Progenitor cell of endocrine pancreas (in vitro differentiated cells): ENCODE data around the gene UBR2. TPM values are rescaled to one million over a fixed set of nuclear protein-coding genes. Genes with fewer than 3 reads are reported as not detected.

Experiments
- DNase-seq: peaks from one replicate; pipeline ENCODE4 v3.0.0; 2021; ENCODE audit warnings: low spot score; ENCODE audit not compliant: unreplicated experiment
- H3K27ac Mint-ChIP-seq: 2 replicates; pipeline ENCODE4 v1.8.0; 2021; ENCODE audit warnings: mild to moderate bottlenecking, moderate library complexity, mixed read lengths
- H3K27me3 Mint-ChIP-seq: 2 replicates; pipeline ENCODE4 v1.8.0; 2021; ENCODE audit warnings: mixed read lengths
- H3K36me3 Mint-ChIP-seq: 2 replicates; pipeline ENCODE4 v1.8.0; 2022; ENCODE audit warnings: mixed read lengths; ENCODE audit not compliant: insufficient read depth
- H3K4me1 Mint-ChIP-seq: 2 replicates; pipeline ENCODE4 v1.8.0; 2021; ENCODE audit warnings: low read depth, mixed read lengths
- H3K4me3 Mint-ChIP-seq: 2 replicates; pipeline ENCODE4 v1.8.0; 2021; ENCODE audit warnings: low read depth, mild to moderate bottlenecking, moderate library complexity, mixed read lengths
- H3K9me3 Mint-ChIP-seq: 2 replicates; pipeline ENCODE4 v1.8.0; 2021; ENCODE audit warnings: low read depth, mixed read lengths
- total RNA-seq: library from RNA; stranded (reverse); gene quantifications from 2 replicates; pipeline ENCODE4 v1.2.1, GENCODE V29; 2021
- TF ChIP-seq, protein P1 (sequence below): fragments of 200-600 bp; sonication (generic); IDR thresholded peaks from one replicate; pipeline ENCODE4 v1.5.0; 2021; ENCODE audit warnings: antibody characterized with exemption, mild to moderate bottlenecking; ENCODE audit not compliant: unreplicated experiment

UBR2 gene
- total RNA-seq, 1 donor from 2014 or later, result 31.9 TPM

DNA sequence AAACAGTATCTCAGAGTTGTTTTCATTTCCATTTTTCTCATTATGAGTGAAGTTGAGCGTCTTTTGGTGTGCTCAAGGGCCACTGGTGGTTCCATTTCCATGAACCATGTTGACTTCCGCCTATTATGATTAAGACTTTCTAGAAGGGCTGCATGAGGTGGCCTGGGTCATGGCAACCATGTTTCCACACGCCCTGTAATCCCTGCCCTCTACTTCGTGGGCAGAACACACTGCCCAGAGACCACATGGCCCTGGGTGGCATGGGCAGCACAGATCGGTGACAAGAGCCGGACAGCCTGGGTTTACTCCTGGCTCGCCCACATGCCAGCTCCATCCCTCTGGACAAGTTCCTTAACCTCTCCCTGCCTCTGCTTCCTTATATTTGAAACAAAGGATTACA lies 143.8 kb downstream of the UBR2 start:
- TF ChIP-seq, protein P1, sequence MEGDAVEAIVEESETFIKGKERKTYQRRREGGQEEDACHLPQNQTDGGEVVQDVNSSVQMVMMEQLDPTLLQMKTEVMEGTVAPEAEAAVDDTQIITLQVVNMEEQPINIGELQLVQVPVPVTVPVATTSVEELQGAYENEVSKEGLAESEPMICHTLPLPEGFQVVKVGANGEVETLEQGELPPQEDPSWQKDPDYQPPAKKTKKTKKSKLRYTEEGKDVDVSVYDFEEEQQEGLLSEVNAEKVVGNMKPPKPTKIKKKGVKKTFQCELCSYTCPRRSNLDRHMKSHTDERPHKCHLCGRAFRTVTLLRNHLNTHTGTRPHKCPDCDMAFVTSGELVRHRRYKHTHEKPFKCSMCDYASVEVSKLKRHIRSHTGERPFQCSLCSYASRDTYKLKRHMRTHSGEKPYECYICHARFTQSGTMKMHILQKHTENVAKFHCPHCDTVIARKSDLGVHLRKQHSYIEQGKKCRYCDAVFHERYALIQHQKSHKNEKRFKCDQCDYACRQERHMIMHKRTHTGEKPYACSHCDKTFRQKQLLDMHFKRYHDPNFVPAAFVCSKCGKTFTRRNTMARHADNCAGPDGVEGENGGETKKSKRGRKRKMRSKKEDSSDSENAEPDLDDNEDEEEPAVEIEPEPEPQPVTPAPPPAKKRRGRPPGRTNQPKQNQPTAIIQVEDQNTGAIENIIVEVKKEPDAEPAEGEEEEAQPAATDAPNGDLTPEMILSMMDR, result no peak
- peaks cover 12% of the 10 kb centered on the region for H3K9me3 Mint-ChIP-seq
- no peak overlapping the region for H3K27ac Mint-ChIP-seq
- peaks cover 17% of the 10 kb centered on the region for H3K4me1 Mint-ChIP-seq
- peaks cover 3% of the 10 kb centered on the region for H3K36me3 Mint-ChIP-seq
- no peaks in the 10 kb centered on the region for H3K27me3 Mint-ChIP-seq
- DNase-seq, result no peak
- no peak overlapping the region for H3K4me3 Mint-ChIP-seq

GRCh38 chr6:42708096-42708495 lies 144.3 kb downstream of the UBR2 start:
- H3K4me1 Mint-ChIP-seq, result peaks cover 17% of the 10 kb centered on the region
- TF ChIP-seq, protein P1, result no peak
- no peak overlapping the region for H3K4me3 Mint-ChIP-seq

GRCh38 chr6:42709871-42710270 lies 146.0 kb downstream of the UBR2 start:
- peak overlapping the region; percentile 95 for H3K27ac Mint-ChIP-seq
- H3K4me3 Mint-ChIP-seq, result no peak overlapping the region
- H3K9me3 Mint-ChIP-seq, result peaks cover 12% of the 10 kb centered on the region
- H3K4me1 Mint-ChIP-seq, result peaks cover 20% of the 10 kb centered on the region
- TF ChIP-seq, protein P1, result no peak
- H3K36me3 Mint-ChIP-seq, result peaks cover 3% of the 10 kb centered on the region
- H3K27me3 Mint-ChIP-seq, result no peaks in the 10 kb centered on the region
- DNase-seq, result no peak

More at GRCh38 chr6:42708096-42708495, 144.3 kb downstream of the UBR2 start:
- no peak for DNase-seq
- peaks cover 12% of the 10 kb centered on the region for H3K9me3 Mint-ChIP-seq
- no peaks in the 10 kb centered on the region for H3K27me3 Mint-ChIP-seq
- peaks cover 3% of the 10 kb centered on the region for H3K36me3 Mint-ChIP-seq
- H3K27ac Mint-ChIP-seq, result no peak overlapping the region

GRCh38 chr6:42710316-42710715 lies 146.5 kb downstream of the UBR2 start:
- peak overlapping the region; percentile 95 for H3K27ac Mint-ChIP-seq
- no peak overlapping the region for H3K4me3 Mint-ChIP-seq
- DNase-seq, result no peak
- TF ChIP-seq, protein P1, result no peak
- H3K9me3 Mint-ChIP-seq, result peaks cover 12% of the 10 kb centered on the region
- H3K27me3 Mint-ChIP-seq, result no peaks in the 10 kb centered on the region
- peaks cover 20% of the 10 kb centered on the region for H3K4me1 Mint-ChIP-seq
- peaks cover 3% of the 10 kb centered on the region for H3K36me3 Mint-ChIP-seq

DNA sequence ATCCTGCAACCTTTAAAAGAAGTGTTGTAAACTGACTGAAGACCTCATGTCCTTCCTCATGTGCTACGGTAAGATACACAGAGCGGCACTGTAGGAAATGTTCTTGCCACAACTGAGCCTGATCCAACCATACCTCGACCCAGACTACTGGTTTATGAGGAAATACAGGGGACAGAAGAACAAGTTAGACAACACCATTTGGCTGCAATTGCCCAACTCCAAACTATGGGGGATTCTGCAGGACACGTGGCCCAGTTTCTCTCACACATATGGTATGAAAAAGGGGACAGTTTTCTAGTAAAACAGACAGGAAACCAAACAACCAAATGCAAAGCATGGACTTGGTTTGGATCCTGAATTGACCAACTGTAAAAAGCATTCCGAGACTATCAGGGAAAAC lies 148.1 kb downstream of the UBR2 start:
- no peaks in the 10 kb centered on the region for H3K27me3 Mint-ChIP-seq
- peak overlapping the region; percentile 76 for H3K27ac Mint-ChIP-seq
- DNase-seq, result no peak
- H3K36me3 Mint-ChIP-seq, result peaks cover 3% of the 10 kb centered on the region
- TF ChIP-seq, protein P1, result no peak
- H3K9me3 Mint-ChIP-seq, result peaks cover 12% of the 10 kb centered on the region
- H3K4me1 Mint-ChIP-seq, result peaks cover 20% of the 10 kb centered on the region
- no peak overlapping the region for H3K4me3 Mint-ChIP-seq
